HG03378 (cell line): ENCODE data around the gene KCNMA1.
"Not testable (repeated sequence)": the region's sequence is repeated elsewhere in the genome, so short reads cannot be mapped to it uniquely, and the experiment has no call there.

Source experiments
- ATAC-seq: cut with Tn5 transposase; IDR thresholded peaks from one replicate; pipeline ENCODE4 v1.9.1; 2021; ENCODE audit warnings: mild to moderate bottlenecking, moderate library complexity; ENCODE audit not compliant: unreplicated experiment

KCNMA1 gene

DNA sequence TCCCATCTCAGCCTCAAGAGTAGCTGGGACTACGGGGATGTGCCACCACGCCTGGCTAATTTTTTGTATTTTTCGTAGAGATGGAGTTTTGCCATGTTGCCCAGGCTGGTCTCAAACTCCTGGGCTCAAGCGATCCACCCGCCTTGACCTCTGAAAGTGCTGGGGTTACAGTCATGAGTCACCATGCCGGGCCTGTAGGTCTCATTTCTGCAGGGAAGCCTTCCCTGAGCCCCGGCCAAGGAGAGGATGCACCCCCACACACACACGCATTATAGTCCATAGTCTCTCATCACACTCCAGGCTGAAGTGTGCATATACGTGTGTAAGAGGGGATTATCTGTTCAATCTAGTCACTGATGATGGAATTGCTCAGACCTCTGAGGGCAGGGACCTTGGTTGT, 29.3 kb downstream of the KCNMA1 start:
- ATAC-seq, result no peak

- ATAC-seq, result no peak
These were observed 30.9 kb downstream of the KCNMA1 start for GRCh38 chr10:77606751-77607150.

- no peak for ATAC-seq
These were observed 32.1 kb downstream of the KCNMA1 start for GRCh38 chr10:77605466-77605865.

DNA sequence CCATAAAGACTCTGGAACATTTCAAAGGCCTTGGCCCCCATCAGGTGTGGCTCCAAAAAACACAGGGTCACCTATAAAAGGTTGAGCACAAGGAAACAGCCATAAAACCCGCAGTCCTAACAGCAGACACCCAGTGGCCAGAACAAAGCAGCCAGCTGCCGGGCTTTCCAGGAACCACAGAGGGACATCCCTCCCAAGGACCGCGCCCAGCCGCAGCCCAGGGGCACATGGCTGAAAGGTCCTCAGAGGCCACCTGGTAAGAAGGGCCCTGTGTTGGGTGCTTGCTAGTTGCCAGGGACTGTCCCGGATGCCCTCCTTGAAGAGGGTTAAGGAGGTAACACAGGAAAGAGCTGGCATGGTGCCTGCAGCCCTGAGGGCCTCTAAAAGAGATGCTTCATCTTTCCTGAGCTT, 32.7 kb downstream of the KCNMA1 start:
- ATAC-seq, result no peak

- ATAC-seq, result peak; percentile 29
These were observed 33.5 kb downstream of the KCNMA1 start for GRCh38 chr10:77604063-77604462.

- ATAC-seq, result peak; percentile 62
These were observed 34.1 kb downstream of the KCNMA1 start for GRCh38 chr10:77603534-77603927.

DNA sequence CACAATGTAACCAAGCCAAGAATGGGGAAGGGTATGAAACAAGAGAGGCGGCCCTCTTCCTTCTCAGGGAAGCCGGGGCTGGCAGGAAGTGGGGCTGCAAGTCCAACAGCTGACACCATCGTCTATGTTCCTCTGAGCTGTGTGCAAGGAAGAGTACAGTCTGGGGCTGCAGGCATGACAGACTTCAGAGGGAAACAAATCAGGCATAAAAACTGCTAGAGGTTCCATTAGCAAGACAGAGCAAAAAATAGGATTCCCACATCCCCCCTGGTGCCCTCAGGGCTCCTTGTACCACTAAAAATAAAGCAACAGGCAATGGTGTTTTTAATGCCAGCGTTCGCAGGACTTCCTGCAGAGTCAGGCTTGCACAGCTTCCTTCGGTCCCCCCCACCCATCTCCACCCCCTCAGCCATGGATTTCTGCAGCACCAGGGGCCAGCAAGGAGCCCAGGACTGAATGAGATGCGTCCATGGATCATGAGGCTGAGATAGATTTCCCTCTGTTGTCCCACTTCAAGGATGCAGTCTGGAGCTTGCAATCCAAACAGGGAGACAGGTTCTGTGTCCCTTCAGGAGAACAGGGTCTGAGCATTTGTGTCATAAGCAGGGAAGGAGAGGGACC, 34.6 kb downstream of the KCNMA1 start:
- ATAC-seq, result no peak

- no peak for ATAC-seq
These were observed 35.2 kb downstream of the KCNMA1 start for GRCh38 chr10:77602231-77602912.

GRCh38 chr10:77601488-77601887, 36.1 kb downstream of the KCNMA1 start:
- ATAC-seq, result no peak

DNA sequence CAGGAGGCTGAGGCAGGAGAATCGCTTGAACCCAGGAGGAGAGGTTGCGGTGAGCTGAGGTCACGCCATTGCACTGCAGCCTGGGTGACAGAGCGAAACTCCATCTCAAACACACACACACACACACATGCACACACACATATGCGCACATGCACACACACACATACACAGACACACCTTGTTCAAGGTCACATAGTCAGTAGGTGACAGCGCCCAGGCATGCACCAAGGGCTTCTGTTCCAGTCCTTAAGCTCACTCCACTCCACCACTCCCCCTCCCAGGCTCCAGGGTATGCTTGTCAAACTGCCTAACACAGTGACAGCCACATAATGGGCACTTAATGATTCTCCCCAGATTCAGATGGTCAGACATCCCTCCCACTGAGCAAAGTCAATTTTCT, 37.0 kb downstream of the KCNMA1 start:
- no peak for ATAC-seq

DNA sequence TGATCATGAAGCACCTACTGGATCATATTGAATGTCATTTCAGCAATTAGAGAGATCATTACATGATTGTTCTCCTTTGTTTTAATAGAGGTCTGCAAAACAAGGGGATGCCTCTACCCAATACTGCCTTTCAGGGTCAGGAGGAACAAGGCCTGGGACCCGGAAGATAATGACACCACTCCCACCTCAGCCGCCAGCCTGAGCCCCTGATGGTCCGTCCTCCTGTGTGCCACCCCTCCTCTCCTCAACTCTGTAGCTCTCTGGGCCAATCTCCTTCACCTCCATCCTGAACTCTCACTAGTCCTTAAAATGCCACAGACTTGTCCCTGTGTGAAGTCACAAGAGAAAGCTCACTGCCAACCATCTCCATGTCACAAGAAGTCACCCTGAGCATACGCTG, 38.0 kb downstream of the KCNMA1 start:
- no peak for ATAC-seq

GRCh38 chr10:77598606-77599005, 39.0 kb downstream of the KCNMA1 start:
- ATAC-seq, result no peak

- no peak for ATAC-seq
These were observed 40.0 kb downstream of the KCNMA1 start for GRCh38 chr10:77597560-77597959.

DNA sequence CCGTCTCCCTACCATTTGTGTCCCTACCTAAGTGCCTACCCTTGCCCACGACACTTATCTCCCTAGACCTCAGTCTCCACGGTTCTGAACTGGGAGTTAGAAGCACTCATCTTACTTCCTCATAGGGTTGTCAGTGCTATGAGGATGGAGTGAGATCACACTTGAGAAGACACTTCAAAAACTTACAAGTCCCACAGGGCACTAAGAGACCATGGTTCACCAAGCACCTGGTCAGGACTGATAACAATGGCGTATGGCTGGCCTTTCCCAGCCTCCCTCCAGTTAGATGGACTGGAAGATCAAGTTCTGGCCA, 43.2 kb downstream of the KCNMA1 start:
- no peak for ATAC-seq

DNA sequence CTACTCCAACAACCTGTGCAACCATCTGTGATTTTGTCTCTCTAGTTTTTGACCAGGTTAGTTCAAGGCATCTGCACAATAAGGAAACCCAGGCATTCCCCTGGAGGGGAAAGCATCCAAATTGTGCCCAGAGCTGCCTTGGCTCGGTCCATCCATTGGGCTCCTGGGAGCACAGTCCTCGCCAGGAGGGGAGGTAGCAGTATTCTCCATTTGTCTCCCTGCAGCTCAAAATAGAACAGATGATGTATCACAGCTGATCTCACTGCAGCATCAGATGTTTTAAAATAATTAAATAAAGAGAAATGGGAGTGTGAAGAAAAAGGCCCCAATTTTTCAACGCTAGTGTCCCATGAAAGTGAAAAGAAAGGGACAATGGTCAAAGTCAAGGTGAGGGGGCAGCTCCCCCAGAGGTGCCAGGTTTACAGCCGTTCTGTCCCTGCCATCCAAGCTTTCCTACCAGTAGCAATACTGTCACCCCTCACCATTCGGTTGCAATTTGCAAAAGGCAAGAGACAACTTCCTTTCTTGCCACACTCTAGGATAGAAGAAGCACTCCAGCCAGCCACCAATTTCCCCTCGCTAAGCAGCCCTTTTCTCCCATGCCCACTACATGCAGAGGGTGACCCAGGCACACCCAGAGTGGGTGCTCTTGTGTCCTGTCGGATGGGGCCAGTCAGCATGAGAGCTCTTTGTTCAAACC, 43.7 kb downstream of the KCNMA1 start:
- ATAC-seq, result no peak

- no peak for ATAC-seq
These were observed 44.5 kb downstream of the KCNMA1 start for GRCh38 chr10:77592946-77593636.

- no peak for ATAC-seq
These were observed 45.1 kb downstream of the KCNMA1 start for GRCh38 chr10:77592510-77592909.

- no peak for ATAC-seq
These were observed 46.2 kb downstream of the KCNMA1 start for GRCh38 chr10:77591238-77591880.

- ATAC-seq, result no peak
These were observed 47.0 kb downstream of the KCNMA1 start for GRCh38 chr10:77590344-77591237.

DNA sequence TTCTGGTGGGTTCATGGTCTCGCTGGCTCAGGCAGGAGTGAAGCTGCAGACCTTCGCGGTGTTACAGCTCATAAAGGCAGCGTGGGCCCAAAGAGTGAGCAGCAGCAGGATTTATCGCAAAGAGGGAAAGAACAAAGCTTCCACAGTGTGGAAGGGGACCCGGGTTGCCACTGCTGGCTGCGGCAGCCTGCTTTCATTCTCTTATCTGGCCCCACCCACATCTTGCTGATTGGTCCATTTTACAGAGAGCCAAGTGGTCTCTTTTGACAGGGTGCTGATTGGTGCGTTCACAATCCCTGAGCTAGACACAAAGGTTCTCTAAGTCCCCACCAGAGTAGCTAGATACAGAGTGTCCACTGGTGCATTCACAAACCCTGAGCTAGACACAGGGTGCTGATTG, 47.9 kb downstream of the KCNMA1 start:
- ATAC-seq, result not testable (repeated sequence)
